HepG2 (cell line): Measurements from ENCODE around the gene CDK18. TPM values are rescaled to one million over a fixed set of nuclear protein-coding genes. Genes with fewer than 3 reads are reported as not detected.

Experiments used
- BRD4 ChIP-seq: sonication (generic); formaldehyde crosslinking; IDR thresholded peaks from 2 replicates; pipeline ENCODE4 v1.4.0; 2020; ENCODE audit warnings: missing genetic modification reagents
- CBX5 ChIP-seq: sonication (generic); formaldehyde crosslinking; IDR thresholded peaks from 2 replicates; pipeline ENCODE4 v1.4.0; 2020; ENCODE audit warnings: missing genetic modification reagents, borderline replicate concordance
- DR1 ChIP-seq: sonication (generic); formaldehyde crosslinking; IDR thresholded peaks from 2 replicates; pipeline ENCODE4 v1.8.0; 2021; ENCODE audit warnings: mild to moderate bottlenecking, missing genetic modification reagents, inconsistent platforms
- KLF9 ChIP-seq: IDR thresholded peaks from 2 replicates; pipeline ENCODE4 v1.6.1; 2016; ENCODE audit warnings: low read depth
- LRRFIP1 ChIP-seq: sonication (generic); formaldehyde crosslinking; conservative IDR thresholded peaks from 2 replicates; pipeline ENCODE4 v1.4.0; 2020; ENCODE audit warnings: missing genetic modification reagents
- MAFK ChIP-seq, 2 experiments: IDR thresholded peaks in 1 of 2; conservative IDR thresholded peaks in 1 of 2; 2 replicates each; pipeline ENCODE4 v1.6.1; 2011; ENCODE audit warnings: improper control_type of control experiment in 2 of 2, low read length in 2 of 2
- PLSCR1 ChIP-seq: sonication (generic); formaldehyde crosslinking; IDR thresholded peaks from 2 replicates; pipeline ENCODE4 v1.5.0; 2020; ENCODE audit warnings: missing genetic modification reagents, mild to moderate bottlenecking, borderline replicate concordance
- PRMT3 ChIP-seq: sonication (generic); formaldehyde crosslinking; IDR thresholded peaks from 2 replicates; pipeline ENCODE4 v1.8.1; 2022; ENCODE audit warnings: low read depth, mild to moderate bottlenecking, moderate library complexity, missing genetic modification reagents, borderline replicate concordance
- ZFP36L1 ChIP-seq: sonication (generic); formaldehyde crosslinking; IDR thresholded peaks from 2 replicates; pipeline ENCODE4 v1.8.0; 2022; ENCODE audit warnings: mild to moderate bottlenecking, missing genetic modification reagents, moderate library complexity
- ZFP37 ChIP-seq: sonication (generic); formaldehyde crosslinking; IDR thresholded peaks from 2 replicates; pipeline ENCODE4 v1.4.0; 2020; ENCODE audit warnings: missing genetic modification reagents, borderline replicate concordance
- ZNF138 ChIP-seq: sonication (generic); formaldehyde crosslinking; IDR thresholded peaks from 2 replicates; pipeline ENCODE4 v1.5.0; 2020; ENCODE audit warnings: mild to moderate bottlenecking, low read depth, missing genetic modification reagents
- ZNF20 ChIP-seq: sonication (generic); formaldehyde crosslinking; IDR thresholded peaks from 2 replicates; pipeline ENCODE4 v1.4.0; 2020; ENCODE audit warnings: mild to moderate bottlenecking, moderate library complexity, missing genetic modification reagents
- ZNF253 ChIP-seq: sonication (generic); formaldehyde crosslinking; IDR thresholded peaks from 2 replicates; pipeline ENCODE4 v1.8.0; 2022; ENCODE audit warnings: mild to moderate bottlenecking, missing genetic modification reagents, borderline replicate concordance
- ZNF280B ChIP-seq: sonication (generic); formaldehyde crosslinking; IDR thresholded peaks from 2 replicates; pipeline ENCODE4 v1.5.0; 2020; ENCODE audit warnings: missing genetic modification reagents, mild to moderate bottlenecking, borderline replicate concordance
- ZNF292 ChIP-seq: sonication (generic); formaldehyde crosslinking; IDR thresholded peaks from 2 replicates; pipeline ENCODE4 v1.8.1; 2022; ENCODE audit warnings: mild to moderate bottlenecking, low read depth, missing genetic modification reagents, borderline replicate concordance
- ZNF496 ChIP-seq: sonication (generic); formaldehyde crosslinking; IDR thresholded peaks from 2 replicates; pipeline ENCODE4 v1.8.1; 2023; ENCODE audit warnings: mild to moderate bottlenecking, moderate library complexity, missing genetic modification reagents; ENCODE audit not compliant: insufficient replicate concordance
- ZNF512B ChIP-seq: sonication (generic); formaldehyde crosslinking; IDR thresholded peaks from 2 replicates; pipeline ENCODE4 v1.5.1; 2020; ENCODE audit warnings: missing genetic modification reagents, mild to moderate bottlenecking, borderline replicate concordance
- ZNF629 ChIP-seq: sonication (generic); formaldehyde crosslinking; conservative IDR thresholded peaks from 2 replicates; pipeline ENCODE4 v1.5.0; 2020; ENCODE audit warnings: missing genetic modification reagents
- polyA plus RNA-seq, 8 experiments: library from polyadenylated mRNA; depleted of rRNA in 3 of 8; stranded (reverse) in 7 of 8; unstranded in 1 of 8; fragments of >200 nt; fragmentation: Illumina TruSeq in 4 of 8; extraction: Trizol in 4 of 8; gene quantifications; 2 replicates each; pipeline versions ENCODE4 v1.2.1 to v1.2.3, GENCODE V29; 2011 to 2016; ENCODE audit warnings: low read depth in 4 of 8, missing spikeins in 1 of 8, mixed read lengths in 1 of 8; ENCODE audit not compliant: insufficient read depth in 1 of 8
- total RNA-seq, 5 experiments: library from RNA; depleted of rRNA; stranded (reverse); fragments of >200 nt; fragmentation: Illumina TruSeq; extraction: Trizol; gene quantifications; 2 replicates each; pipeline ENCODE4 v1.2.3, GENCODE V29; 2016; ENCODE audit warnings: low read depth in 1 of 5
- TF ChIP-seq, protein P1 (sequence below): sonication (generic); formaldehyde crosslinking; IDR thresholded peaks from 2 replicates; pipeline ENCODE4; 2020; ENCODE audit warnings: missing genetic modification reagents, mild to moderate bottlenecking, borderline replicate concordance

CDK18 gene
- total and polyA plus RNA-seq, 2 of the 13 experiments (the other 11 are each of a cell fraction or from before 2014, with no cell fraction given): 6.4 to 38.8 TPM

DNA sequence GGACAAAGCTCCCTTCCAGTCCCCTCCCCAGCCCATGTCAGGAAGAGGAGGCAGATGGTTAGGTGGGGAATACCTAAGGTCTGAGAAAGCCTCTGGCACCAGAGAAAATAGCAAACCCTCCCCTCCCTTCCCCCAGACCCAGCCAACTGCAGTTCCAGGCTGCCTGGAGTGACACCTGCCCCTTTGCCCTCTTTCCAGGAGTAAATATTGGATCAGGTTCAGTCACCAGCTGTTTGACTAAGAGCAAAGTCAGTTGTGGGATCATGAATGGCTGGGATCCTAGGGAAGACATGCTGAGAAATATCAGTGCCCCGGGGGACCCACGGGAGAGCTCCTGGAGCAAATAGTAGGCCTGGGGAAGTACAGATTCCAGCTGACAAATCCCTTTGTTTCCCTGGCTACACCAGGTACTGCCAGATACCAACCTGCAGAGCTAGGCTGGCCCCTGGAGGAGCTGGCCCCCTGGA is 12.2 kb upstream of the CDK18 start (continued):
- TF ChIP-seq ZNF280B (CRISPR knock-in tag) (no peak), ZFP37 (CRISPR knock-in tag) (no peak), ZNF138 (CRISPR knock-in tag) (no peak), MAFK (conservative IDR thresholded peaks at IDR 0.05 in 1 of 2, IDR thresholded peaks at IDR 0.05 in 1 of 2; ENCODE audit: low read length in 2 of 2) (no peak), PRMT3 (no peak), PLSCR1 (no peak), ZNF629 (no peak), ZNF512B (CRISPR knock-in tag) (no peak), BRD4 (CRISPR knock-in tag) (no peak), DR1 (no peak), KLF9 (no peak), LRRFIP1 (CRISPR knock-in tag) (no peak), ZFP36L1 (CRISPR knock-in tag) (no peak), ZNF20 (CRISPR knock-in tag) (no peak), ZNF292 (CRISPR knock-in tag) (peak; percentile 85; the same call in 1 of the 2 replicates), CBX5 (CRISPR knock-in tag) (0 out of 2 replicates have a peak, but pooled peaks have one; percentile 23), ZNF496 (no peak), ZNF253 (no peak)
- TF ChIP-seq, protein P1, sequence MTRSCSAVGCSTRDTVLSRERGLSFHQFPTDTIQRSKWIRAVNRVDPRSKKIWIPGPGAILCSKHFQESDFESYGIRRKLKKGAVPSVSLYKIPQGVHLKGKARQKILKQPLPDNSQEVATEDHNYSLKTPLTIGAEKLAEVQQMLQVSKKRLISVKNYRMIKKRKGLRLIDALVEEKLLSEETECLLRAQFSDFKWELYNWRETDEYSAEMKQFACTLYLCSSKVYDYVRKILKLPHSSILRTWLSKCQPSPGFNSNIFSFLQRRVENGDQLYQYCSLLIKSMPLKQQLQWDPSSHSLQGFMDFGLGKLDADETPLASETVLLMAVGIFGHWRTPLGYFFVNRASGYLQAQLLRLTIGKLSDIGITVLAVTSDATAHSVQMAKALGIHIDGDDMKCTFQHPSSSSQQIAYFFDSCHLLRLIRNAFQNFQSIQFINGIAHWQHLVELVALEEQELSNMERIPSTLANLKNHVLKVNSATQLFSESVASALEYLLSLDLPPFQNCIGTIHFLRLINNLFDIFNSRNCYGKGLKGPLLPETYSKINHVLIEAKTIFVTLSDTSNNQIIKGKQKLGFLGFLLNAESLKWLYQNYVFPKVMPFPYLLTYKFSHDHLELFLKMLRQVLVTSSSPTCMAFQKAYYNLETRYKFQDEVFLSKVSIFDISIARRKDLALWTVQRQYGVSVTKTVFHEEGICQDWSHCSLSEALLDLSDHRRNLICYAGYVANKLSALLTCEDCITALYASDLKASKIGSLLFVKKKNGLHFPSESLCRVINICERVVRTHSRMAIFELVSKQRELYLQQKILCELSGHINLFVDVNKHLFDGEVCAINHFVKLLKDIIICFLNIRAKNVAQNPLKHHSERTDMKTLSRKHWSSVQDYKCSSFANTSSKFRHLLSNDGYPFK (CRISPR knock-in tag): no peak
